Hepatocyte (in vitro differentiated cells): Measurements from ENCODE around the gene SPACA7.

Experiments used
- CTCF ChIP-seq: fragments of 200-600 bp; sonication (generic); IDR thresholded peaks from 2 replicates; pipeline ENCODE4 v1.5.1; 2016; ENCODE audit warnings: antibody characterized with exemption, mild to moderate bottlenecking; ENCODE audit not compliant: poor library complexity
- EZH2 ChIP-seq: fragments of 200-600 bp; sonication (generic); IDR thresholded peaks from 2 replicates; pipeline ENCODE4 v1.6.1; 2016; ENCODE audit warnings: antibody characterized with exemption, mild to moderate bottlenecking, borderline replicate concordance

- no peak for TF ChIP-seq CTCF
- no peak for TF ChIP-seq EZH2
Measured at GRCh38 chr13:112342841-112343361, 33.3 kb upstream of the SPACA7 start.
